NCI-H1092 treated with DMSO at 0.1 percent for 48 hours (cell line): ENCODE data around the gene AP1S2.
"Not testable (repeated sequence)": the region's sequence is repeated elsewhere in the genome, so short reads cannot be mapped to it uniquely, and the experiment has no call there.

Experiments used
- DNase-seq: peaks from one replicate; lab custom pipeline; 2025; lab: John Stamatoyannopoulos, UW

Gene AP1S2

GRCh38 chrX:15854712-15855567, at the start of gene AP1S2:
Gene AP1S2 (minus strand): TSS chrX:15854813. CDS start chrX:15852524, 2,289 bp downstream.
- peak; percentile 97 for DNase-seq

GRCh38 chrX:15903186-15903681, 48.6 kb upstream of the AP1S2 start:
- DNase-seq: no peak

GRCh38 chrX:15895334-15895733, 40.7 kb upstream of the AP1S2 start:
- DNase-seq: no peak

- DNase-seq: no peak
Measured at GRCh38 chrX:15894724-15895123, 40.1 kb upstream of the AP1S2 start.

GRCh38 chrX:15890463-15890862, 35.9 kb upstream of the AP1S2 start:
- DNase-seq: no peak

- DNase-seq: no peak
Measured at GRCh38 chrX:15888062-15888461, 33.4 kb upstream of the AP1S2 start.

GRCh38 chrX:15883540-15883863, 28.9 kb upstream of the AP1S2 start:
- no peak for DNase-seq

GRCh38 chrX:15882704-15883539, 28.3 kb upstream of the AP1S2 start:
- DNase-seq: no peak

- DNase-seq: no peak
Measured at GRCh38 chrX:15881381-15881897, 26.8 kb upstream of the AP1S2 start.

- not testable (repeated sequence) for DNase-seq
Measured at GRCh38 chrX:15877914-15878313, 23.3 kb upstream of the AP1S2 start.

- no peak for DNase-seq
Measured at GRCh38 chrX:15877380-15877779, 22.8 kb upstream of the AP1S2 start.

- DNase-seq: no peak
Measured at GRCh38 chrX:15874672-15875071, 20.1 kb upstream of the AP1S2 start.

GRCh38 chrX:15873566-15873965, 19.0 kb upstream of the AP1S2 start:
- DNase-seq: no peak

- no peak for DNase-seq
Measured at GRCh38 chrX:15870310-15870709, 15.7 kb upstream of the AP1S2 start.

GRCh38 chrX:15869695-15870094, 15.1 kb upstream of the AP1S2 start:
- no peak for DNase-seq

GRCh38 chrX:15866147-15866546, 11.5 kb upstream of the AP1S2 start:
- DNase-seq: no peak

- DNase-seq: no peak
Measured at GRCh38 chrX:15864629-15865028, 10.0 kb upstream of the AP1S2 start.

GRCh38 chrX:15864023-15864422, 9.4 kb upstream of the AP1S2 start:
- no peak for DNase-seq

GRCh38 chrX:15860921-15861320, 6.3 kb upstream of the AP1S2 start:
- DNase-seq: no peak

GRCh38 chrX:15858051-15858450, 3.4 kb upstream of the AP1S2 start:
- DNase-seq: no peak

GRCh38 chrX:15856636-15857035, 2.0 kb upstream of the AP1S2 start:
- DNase-seq: peak; percentile 11

GRCh38 chrX:15856222-15856587, 1.6 kb upstream of the AP1S2 start:
- DNase-seq: no peak
